K562 (cell line): Measurements from ENCODE around the gene IRS1.

Source experiments
- NR3C1 ChIP-seq: sonication (generic); formaldehyde crosslinking; IDR thresholded peaks from 2 replicates; pipeline ENCODE4 v1.8.1; 2022; ENCODE audit warnings: missing genetic modification reagents
- RBM14 ChIP-seq: fragments of 200-400 bp; formaldehyde crosslinking; IDR thresholded peaks from 2 replicates; pipeline ENCODE4 v1.6.1; 2018; ENCODE audit warnings: low read depth, mild to moderate bottlenecking, low read length, moderate library complexity, borderline replicate concordance; ENCODE audit not compliant: insufficient read depth
- STAT5B ChIP-seq: fragments of 250-450 bp; sonication (Bioruptor Pico); IDR thresholded peaks from 2 replicates; pipeline ENCODE4 v1.8.0; 2021; ENCODE audit warnings: mild to moderate bottlenecking, inconsistent platforms

DNA sequence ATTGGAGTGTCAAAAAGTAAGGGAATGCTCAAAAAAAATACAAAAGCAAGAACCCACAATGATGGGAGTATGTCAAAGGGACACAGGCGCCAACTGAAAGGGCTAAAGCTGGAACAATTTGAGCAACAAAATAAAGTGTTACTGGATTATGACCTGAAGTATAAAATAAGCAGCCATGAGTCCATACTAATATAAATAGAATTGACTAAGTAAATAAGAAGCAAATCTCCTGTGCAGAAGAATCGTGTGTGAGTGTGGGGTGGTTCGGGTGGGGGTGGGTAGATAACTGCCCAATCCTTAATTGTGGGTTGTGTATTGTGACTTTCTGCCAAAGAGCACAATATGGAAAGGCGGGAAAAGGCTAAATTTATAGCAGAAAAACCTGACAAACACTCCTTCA lies 23.5 kb downstream of the IRS1 start:
- TF ChIP-seq RBM14, result no peak
- TF ChIP-seq NR3C1 (CRISPR knock-in tag), result no peak
- TF ChIP-seq STAT5B (CRISPR knock-in tag), result no peak
